Astrocyte (in vitro differentiated cells and primary cell): ENCODE data around the gene ZNF414. TPM values are rescaled to one million over a fixed set of nuclear protein-coding genes. Genes with fewer than 3 reads are reported as not detected.

ENCODE experiments used
- DNase-seq: peaks from one replicate; pipeline ENCODE4 v3.0.0-alpha.2; 2010; ENCODE audit warnings: low read depth
- FAIRE-seq: peaks from 2 replicates; lab custom pipeline; 2011; peaks lifted over from hg19 to GRCh38; lab: Jason Lieb, UNC
- H2AFZ ChIP-seq: 2 replicates; pipeline ENCODE4 v1.6.0; 2012; ENCODE audit warnings: low read depth, low read length, inconsistent platforms
- H3K27ac ChIP-seq: 2 replicates; pipeline ENCODE4 v1.5.1; 2011; ENCODE audit warnings: low read depth, low read length, inconsistent platforms
- H3K27me3 ChIP-seq: 2 replicates; pipeline ENCODE4 v1.6.0; 2011; ENCODE audit warnings: low read length, inconsistent platforms; ENCODE audit not compliant: insufficient read depth
- H3K36me3 ChIP-seq: 2 replicates; pipeline ENCODE4 v1.5.1; 2011; ENCODE audit warnings: low read length, inconsistent platforms; ENCODE audit not compliant: insufficient read depth
- H3K4me1 ChIP-seq: 2 replicates; pipeline ENCODE4 v1.5.1; 2011; ENCODE audit warnings: low read length, inconsistent platforms; ENCODE audit not compliant: insufficient read depth
- H3K4me2 ChIP-seq: 2 replicates; pipeline ENCODE4 v1.6.0; 2012; ENCODE audit warnings: low read length, inconsistent platforms
- H3K4me3 ChIP-seq: 2 replicates; pipeline ENCODE4 v1.5.1; 2011; ENCODE audit warnings: low read depth, mild to moderate bottlenecking, low read length, inconsistent platforms; ENCODE audit not compliant: insufficient read depth
- H3K79me2 ChIP-seq: 2 replicates; pipeline ENCODE4 v1.6.0; 2012; ENCODE audit warnings: mild to moderate bottlenecking, low read length, inconsistent platforms; ENCODE audit not compliant: insufficient read depth
- H3K9ac ChIP-seq: 2 replicates; pipeline ENCODE4 v1.6.0; 2012; ENCODE audit warnings: mild to moderate bottlenecking, low read length, inconsistent platforms
- H3K9me3 ChIP-seq: 2 replicates; pipeline ENCODE4 v1.5.1; 2012; ENCODE audit warnings: low read depth, mild to moderate bottlenecking, low read length, inconsistent platforms; ENCODE audit not compliant: insufficient read depth
- H4K20me1 ChIP-seq: 2 replicates; pipeline ENCODE4 v1.6.0; 2012; ENCODE audit warnings: low read length, inconsistent platforms; ENCODE audit not compliant: insufficient read depth
- H3K27ac Mint-ChIP-seq: one replicate; pipeline ENCODE4 v1.8.0; 2021; ENCODE audit warnings: mild to moderate bottlenecking, mixed read lengths; ENCODE audit not compliant: unreplicated experiment
- H3K27me3 Mint-ChIP-seq: one replicate; pipeline ENCODE4 v1.8.0; 2021; ENCODE audit warnings: low read depth, mixed read lengths; ENCODE audit not compliant: unreplicated experiment
- H3K36me3 Mint-ChIP-seq: one replicate; pipeline ENCODE4 v1.8.0; 2021; ENCODE audit warnings: low read depth, mixed read lengths; ENCODE audit not compliant: unreplicated experiment
- H3K4me1 Mint-ChIP-seq: one replicate; pipeline ENCODE4 v1.8.0; 2021; ENCODE audit warnings: low read depth, mixed read lengths; ENCODE audit not compliant: unreplicated experiment
- H3K4me3 Mint-ChIP-seq: one replicate; pipeline ENCODE4 v1.8.0; 2021; ENCODE audit warnings: mild to moderate bottlenecking, moderate library complexity, mixed read lengths; ENCODE audit not compliant: unreplicated experiment
- H3K9me3 Mint-ChIP-seq: one replicate; pipeline ENCODE4 v1.8.0; 2021; ENCODE audit warnings: mild to moderate bottlenecking, mixed read lengths; ENCODE audit not compliant: unreplicated experiment
- EZH2 ChIP-seq: IDR thresholded peaks from 2 replicates; pipeline ENCODE4 v1.6.1; 2012; ENCODE audit warnings: mild to moderate bottlenecking, low read length, inconsistent platforms; ENCODE audit not compliant: insufficient read depth
- total RNA-seq: library from RNA; stranded (reverse); gene quantifications from 2 replicates; pipeline ENCODE4 v1.2.1, GENCODE V29; 2021
- TF ChIP-seq, protein P1 (sequence below): IDR thresholded peaks from 2 replicates; pipeline ENCODE4 v1.5.1; 2011; ENCODE audit warnings: low read depth, mild to moderate bottlenecking, inconsistent platforms, low read length, moderate library complexity; ENCODE audit not compliant: insufficient read depth

The ZNF414 gene
- total RNA-seq, 1 donor from 2014 or later, result 17.2 TPM

DNA sequence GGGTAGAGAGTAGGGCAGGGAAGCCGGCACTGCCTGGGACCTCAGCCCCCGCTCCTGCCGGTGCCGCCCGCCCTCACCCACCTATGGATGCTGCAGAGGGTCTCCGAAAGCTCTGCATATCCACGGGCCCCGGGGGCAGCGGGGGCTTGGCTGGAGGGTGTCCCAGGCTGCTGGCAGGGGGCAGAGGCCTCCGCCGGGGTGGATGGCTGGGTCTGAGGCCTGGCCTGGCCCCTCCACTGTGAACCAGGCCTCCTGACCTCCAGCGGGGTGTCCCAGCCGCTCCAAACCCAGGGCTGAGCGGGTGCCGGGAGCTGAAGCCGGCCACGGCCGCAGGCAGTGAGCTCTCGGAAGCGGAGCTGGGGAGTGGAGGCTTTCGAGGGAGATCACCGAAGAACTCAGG lies 15.7 kb downstream of the ZNF414 start:
- no peak for DNase-seq
- no peak for FAIRE-seq
- H3K27me3 Mint-ChIP-seq, result peaks cover 5% of the 10 kb centered on the region
- H3K4me3 Mint-ChIP-seq, result no peak overlapping the region
- no peaks in the 10 kb centered on the region for H3K9me3 ChIP-seq
- H3K27ac Mint-ChIP-seq, result no peak overlapping the region
- peaks cover 3% of the 10 kb centered on the region for H3K36me3 Mint-ChIP-seq
- no peak overlapping the region for H3K4me2 ChIP-seq
- no peak overlapping the region for H3K27ac ChIP-seq
- TF ChIP-seq EZH2, result no peak
- TF ChIP-seq, protein P1, sequence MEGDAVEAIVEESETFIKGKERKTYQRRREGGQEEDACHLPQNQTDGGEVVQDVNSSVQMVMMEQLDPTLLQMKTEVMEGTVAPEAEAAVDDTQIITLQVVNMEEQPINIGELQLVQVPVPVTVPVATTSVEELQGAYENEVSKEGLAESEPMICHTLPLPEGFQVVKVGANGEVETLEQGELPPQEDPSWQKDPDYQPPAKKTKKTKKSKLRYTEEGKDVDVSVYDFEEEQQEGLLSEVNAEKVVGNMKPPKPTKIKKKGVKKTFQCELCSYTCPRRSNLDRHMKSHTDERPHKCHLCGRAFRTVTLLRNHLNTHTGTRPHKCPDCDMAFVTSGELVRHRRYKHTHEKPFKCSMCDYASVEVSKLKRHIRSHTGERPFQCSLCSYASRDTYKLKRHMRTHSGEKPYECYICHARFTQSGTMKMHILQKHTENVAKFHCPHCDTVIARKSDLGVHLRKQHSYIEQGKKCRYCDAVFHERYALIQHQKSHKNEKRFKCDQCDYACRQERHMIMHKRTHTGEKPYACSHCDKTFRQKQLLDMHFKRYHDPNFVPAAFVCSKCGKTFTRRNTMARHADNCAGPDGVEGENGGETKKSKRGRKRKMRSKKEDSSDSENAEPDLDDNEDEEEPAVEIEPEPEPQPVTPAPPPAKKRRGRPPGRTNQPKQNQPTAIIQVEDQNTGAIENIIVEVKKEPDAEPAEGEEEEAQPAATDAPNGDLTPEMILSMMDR, result no peak
- H3K4me3 ChIP-seq, result no peak overlapping the region
- H3K79me2 ChIP-seq, result no peaks in the 10 kb centered on the region
- H3K9ac ChIP-seq, result no peak overlapping the region
- no peaks in the 10 kb centered on the region for H3K36me3 ChIP-seq
- no peaks in the 10 kb centered on the region for H4K20me1 ChIP-seq
- H3K4me1 ChIP-seq, result no peaks in the 10 kb centered on the region
- peaks cover 6% of the 10 kb centered on the region for H3K4me1 Mint-ChIP-seq
- no peak overlapping the region for H2AFZ ChIP-seq
- no peaks in the 10 kb centered on the region for H3K27me3 ChIP-seq
- peaks cover 2% of the 10 kb centered on the region for H3K9me3 Mint-ChIP-seq

DNA sequence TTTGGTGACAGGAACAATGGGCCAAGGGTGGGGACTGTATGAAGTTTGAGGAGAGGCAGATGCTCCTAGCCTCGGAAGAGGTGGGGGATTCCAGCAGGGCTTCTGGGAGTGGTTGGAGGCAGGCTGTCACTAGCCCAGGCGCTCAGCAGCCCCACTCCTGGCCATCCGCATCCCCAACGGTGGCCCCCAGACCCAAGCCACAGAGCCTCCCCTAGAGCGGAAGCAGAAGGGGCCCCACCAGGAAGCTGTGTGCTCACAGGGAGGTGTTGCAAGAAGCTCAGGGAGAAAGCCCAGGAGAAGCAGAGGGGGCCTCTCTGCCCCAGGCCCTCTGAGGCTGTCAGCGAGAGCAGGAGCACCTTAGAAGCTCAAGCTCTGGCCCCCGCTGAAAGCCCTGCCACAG lies 19.8 kb downstream of the ZNF414 start:
- Histone ChIP-seq H2AFZ (no peak overlapping the region), H4K20me1 (peaks cover 4% of the 10 kb centered on the region), H3K4me3 (no peak overlapping the region), H3K4me1 (no peaks in the 10 kb centered on the region), H3K9ac (no peak overlapping the region), H3K9me3 (no peaks in the 10 kb centered on the region), H3K27ac (no peak overlapping the region), H3K36me3 (no peaks in the 10 kb centered on the region), H3K4me2 (no peak overlapping the region), H3K27me3 (no peaks in the 10 kb centered on the region), H3K79me2 (no peaks in the 10 kb centered on the region)
- Mint-ChIP-seq H3K9me3 (no peaks in the 10 kb centered on the region), H3K36me3 (peaks cover 5% of the 10 kb centered on the region), H3K4me3 (no peak overlapping the region), H3K27me3 (peaks cover 2% of the 10 kb centered on the region), H3K4me1 (no peaks in the 10 kb centered on the region), H3K27ac (no peak overlapping the region)
- DNase-seq (no peak), FAIRE-seq (no peak)
- TF ChIP-seq, protein P1, result no peak
- no peak for TF ChIP-seq EZH2

DNA sequence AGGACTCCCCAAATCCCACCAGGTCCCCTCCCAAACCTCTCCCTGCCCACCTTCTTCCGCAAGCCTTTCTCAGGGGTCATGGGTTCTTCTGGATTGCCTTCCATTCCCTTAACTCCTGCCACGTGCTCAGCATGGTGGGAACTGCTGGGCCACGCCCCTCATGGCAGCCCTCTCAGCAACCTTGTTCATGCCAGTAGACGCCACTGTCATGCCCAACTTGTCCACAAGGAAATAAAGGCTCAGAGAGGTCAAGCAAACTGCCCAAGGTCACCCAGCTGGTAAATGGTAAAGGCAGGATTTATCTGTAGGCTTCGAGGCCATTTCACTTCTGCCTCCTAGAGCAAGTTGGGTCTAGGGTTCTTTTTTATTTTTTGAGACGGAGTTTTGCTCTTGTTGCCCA lies 22.4 kb downstream of the ZNF414 start:
- Histone ChIP-seq H3K4me3 (no peak overlapping the region), H3K79me2 (no peaks in the 10 kb centered on the region), H4K20me1 (peaks cover 28% of the 10 kb centered on the region), H3K9ac (no peak overlapping the region), H3K4me2 (no peak overlapping the region), H3K4me1 (no peaks in the 10 kb centered on the region), H2AFZ (no peak overlapping the region), H3K36me3 (peaks cover 13% of the 10 kb centered on the region), H3K27me3 (no peaks in the 10 kb centered on the region), H3K27ac (no peak overlapping the region), H3K9me3 (no peaks in the 10 kb centered on the region)
- no peak for FAIRE-seq
- peaks cover 20% of the 10 kb centered on the region for H3K36me3 Mint-ChIP-seq
- no peak overlapping the region for H3K4me3 Mint-ChIP-seq
- TF ChIP-seq EZH2, result no peak
- TF ChIP-seq, protein P1, result no peak
- H3K9me3 Mint-ChIP-seq, result no peaks in the 10 kb centered on the region
- H3K27me3 Mint-ChIP-seq, result peaks cover 2% of the 10 kb centered on the region
- no peak for DNase-seq
- H3K27ac Mint-ChIP-seq, result no peak overlapping the region
- H3K4me1 Mint-ChIP-seq, result no peaks in the 10 kb centered on the region
